ENCODE data around the gene RAB34. TPM values are rescaled to one million over a fixed set of nuclear protein-coding genes. Genes with fewer than 3 reads are reported as not detected.

The RAB34 gene
- 46.3 and 50.2 TPM in 2 replicates for total RNA-seq

GRCh38 chr17:28717578-28718332 is at the start of gene RAB34:
TSS of gene RAB34 (minus strand) at chr17:28717868. CDS start at chr17:28717266, 602 bp downstream.

GRCh38 chr17:28743243-28744103 is 25.8 kb upstream of the RAB34 start, which contains the start of gene TRAF4:
TSS of gene TRAF4 (plus strand) at chr17:28744011. CDS start at chr17:28744113, 102 bp downstream.

GRCh38 chr17:28728364-28729200 is 10.9 kb upstream of the RAB34 start, which contains the start of gene NEK8:
TSS of gene NEK8 (plus strand) at chr17:28728788. CDS start at chr17:28728814, 26 bp downstream.

GRCh38 chr17:28726226-28726626 is 8.6 kb upstream of the RAB34 start, which contains the start of gene TLCD1:
TSS of gene TLCD1 (minus strand) at chr17:28726233. CDS start at chr17:28726097, 136 bp downstream.

GRCh38 chr17:28711723-28712031 is 6.0 kb downstream of the RAB34 start, which contains the start of gene PROCA1:
TSS of gene PROCA1 (minus strand) at chr17:28711888. CDS start at chr17:28711660, 228 bp downstream.

Other genes starting within 250 kb of the RAB34 start
- gene SLC13A2, start 244.2 kb downstream of the RAB34 start, total RNA-seq, result 0.07 TPM in 1 of 2 replicates, not detected in the other
- gene FOXN1, start 211.5 kb downstream of the RAB34 start, total RNA-seq, result under 0.01 and 0.14 TPM in 2 replicates
- gene UNC119, start 165.2 kb downstream of the RAB34 start, total RNA-seq, result 18.1 and 27.8 TPM in 2 replicates
- 43.1 and 68.2 TPM in 2 replicates for gene PIGS, start 146.3 kb downstream of the RAB34 start, total RNA-seq
- 24.3 and 41.8 TPM in 2 replicates for gene ALDOC, start 141.0 kb downstream of the RAB34 start, total RNA-seq
- gene SPAG5, start 118.8 kb downstream of the RAB34 start, total RNA-seq, result 1.0 and 2.1 TPM in 2 replicates
- gene RSKR, start 103.7 kb downstream of the RAB34 start, total RNA-seq, result 5.1 and 9.0 TPM in 2 replicates
- 168 and 188 TPM in 2 replicates for gene BLTP2, start 72.7 kb downstream of the RAB34 start, total RNA-seq
- 35.7 and 43.7 TPM in 2 replicates for gene SDF2, start 56.0 kb downstream of the RAB34 start, total RNA-seq
- 29.4 and 62.4 TPM in 2 replicates for gene SUPT6H, start 55.7 kb downstream of the RAB34 start, total RNA-seq
- gene PROCA1, start 6.0 kb downstream of the RAB34 start, total RNA-seq, result under 0.01 and 0.71 TPM in 2 replicates
- gene RPL23A, start 2.1 kb upstream of the RAB34 start, total RNA-seq, result 810 and 816 TPM in 2 replicates
- gene TLCD1, start 8.4 kb upstream of the RAB34 start, total RNA-seq, result 5.0 and 7.2 TPM in 2 replicates
- 2.7 and 2.8 TPM in 2 replicates for gene NEK8, start 10.9 kb upstream of the RAB34 start, total RNA-seq
- gene TRAF4, start 26.1 kb upstream of the RAB34 start, total RNA-seq, result 58.4 and 59.9 TPM in 2 replicates
- gene FAM222B, start 124.9 kb upstream of the RAB34 start, total RNA-seq, result 1.7 and 13.5 TPM in 2 replicates
- gene ERAL1, start 137.1 kb upstream of the RAB34 start, total RNA-seq, result 22.9 and 35.0 TPM in 2 replicates
- gene FLOT2, start 179.9 kb upstream of the RAB34 start, total RNA-seq, result 16.1 and 60.9 TPM in 2 replicates
- 7.9 and 10.0 TPM in 2 replicates for gene DHRS13, start 185.2 kb upstream of the RAB34 start, total RNA-seq
- 4.1 and 19.7 TPM in 2 replicates for gene PHF12, start 233.7 kb upstream of the RAB34 start, total RNA-seq

Measured in nasal cavity respiratory epithelium epithelial cell of viscerocranial mucosa (primary cell).